Right lobe of liver (tissue), 4 donors: Measurements from ENCODE around the gene MCM3AP.

ENCODE experiments used
- POLR2A ChIP-seq: fragments of 450-650 bp; IDR thresholded peaks from one replicate; pipeline ENCODE4 v1.6.1; 2017; ENCODE audit warnings: antibody characterized with exemption, mild to moderate bottlenecking
- TF ChIP-seq, protein P1 (sequence below), 4 donors: fragments of 200-600 bp in 3 of 4; fragments of 450-650 bp in 1 of 4; IDR thresholded peaks; one replicate each; pipeline versions ENCODE4 v1.5.1 to v1.8.0; 2016 to 2022; ENCODE audit warnings: antibody characterized with exemption in 4 of 4, mild to moderate bottlenecking in 2 of 4
- donor health status: DM: no; HTN: no; CAD: no.
- donor health status: DM: no; HTN: no; CAD: no.
- donor health status: DM: no; HTN: yes; CAD: no.

DNA sequence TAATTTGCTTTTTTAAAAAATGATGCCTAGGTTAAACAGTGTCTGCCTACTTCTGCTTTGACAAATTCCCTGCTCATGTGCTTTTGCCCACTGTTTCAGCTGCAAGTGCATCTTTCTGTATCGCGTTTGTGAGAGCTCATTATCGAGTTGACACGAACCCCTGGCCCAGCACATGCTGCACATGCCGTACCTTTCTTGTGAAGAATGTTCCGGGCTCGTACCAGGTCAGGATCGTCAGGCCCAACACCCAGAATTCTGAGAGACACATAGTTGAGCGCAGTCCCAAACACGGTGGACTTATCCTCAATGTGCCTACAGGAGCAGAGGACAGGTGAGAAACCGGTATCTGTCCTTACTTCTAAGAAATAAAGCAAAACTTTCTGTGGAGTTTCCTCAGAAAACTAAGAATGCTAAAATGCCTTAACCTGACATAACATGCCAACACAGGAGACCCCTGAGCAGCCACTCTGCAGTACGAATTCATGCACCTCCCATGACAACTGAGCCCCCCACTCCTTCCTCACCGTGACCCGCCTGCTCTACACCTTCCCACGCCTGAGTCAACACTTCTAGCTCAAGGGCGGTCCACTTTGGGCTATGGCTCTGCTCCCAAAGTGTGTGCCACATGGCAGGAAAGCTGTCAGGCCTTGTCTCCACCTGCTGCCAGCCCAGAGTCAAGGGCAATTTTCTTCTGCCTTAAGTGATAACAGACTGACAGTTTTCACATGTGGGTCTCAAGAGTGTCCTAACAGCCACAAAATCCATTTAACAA is 63.6 kb downstream of the MCM3AP start:
- TF ChIP-seq, protein P1, sequence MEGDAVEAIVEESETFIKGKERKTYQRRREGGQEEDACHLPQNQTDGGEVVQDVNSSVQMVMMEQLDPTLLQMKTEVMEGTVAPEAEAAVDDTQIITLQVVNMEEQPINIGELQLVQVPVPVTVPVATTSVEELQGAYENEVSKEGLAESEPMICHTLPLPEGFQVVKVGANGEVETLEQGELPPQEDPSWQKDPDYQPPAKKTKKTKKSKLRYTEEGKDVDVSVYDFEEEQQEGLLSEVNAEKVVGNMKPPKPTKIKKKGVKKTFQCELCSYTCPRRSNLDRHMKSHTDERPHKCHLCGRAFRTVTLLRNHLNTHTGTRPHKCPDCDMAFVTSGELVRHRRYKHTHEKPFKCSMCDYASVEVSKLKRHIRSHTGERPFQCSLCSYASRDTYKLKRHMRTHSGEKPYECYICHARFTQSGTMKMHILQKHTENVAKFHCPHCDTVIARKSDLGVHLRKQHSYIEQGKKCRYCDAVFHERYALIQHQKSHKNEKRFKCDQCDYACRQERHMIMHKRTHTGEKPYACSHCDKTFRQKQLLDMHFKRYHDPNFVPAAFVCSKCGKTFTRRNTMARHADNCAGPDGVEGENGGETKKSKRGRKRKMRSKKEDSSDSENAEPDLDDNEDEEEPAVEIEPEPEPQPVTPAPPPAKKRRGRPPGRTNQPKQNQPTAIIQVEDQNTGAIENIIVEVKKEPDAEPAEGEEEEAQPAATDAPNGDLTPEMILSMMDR (IDR thresholded peaks at IDR 0.05), result no peak
- no peak for TF ChIP-seq POLR2A
